ENCODE measurements around the gene SNTB2.

GRCh38 chr16:69273009-69273408 is 86.0 kb downstream of the SNTB2 start:
- TF ChIP-seq, protein P1, sequence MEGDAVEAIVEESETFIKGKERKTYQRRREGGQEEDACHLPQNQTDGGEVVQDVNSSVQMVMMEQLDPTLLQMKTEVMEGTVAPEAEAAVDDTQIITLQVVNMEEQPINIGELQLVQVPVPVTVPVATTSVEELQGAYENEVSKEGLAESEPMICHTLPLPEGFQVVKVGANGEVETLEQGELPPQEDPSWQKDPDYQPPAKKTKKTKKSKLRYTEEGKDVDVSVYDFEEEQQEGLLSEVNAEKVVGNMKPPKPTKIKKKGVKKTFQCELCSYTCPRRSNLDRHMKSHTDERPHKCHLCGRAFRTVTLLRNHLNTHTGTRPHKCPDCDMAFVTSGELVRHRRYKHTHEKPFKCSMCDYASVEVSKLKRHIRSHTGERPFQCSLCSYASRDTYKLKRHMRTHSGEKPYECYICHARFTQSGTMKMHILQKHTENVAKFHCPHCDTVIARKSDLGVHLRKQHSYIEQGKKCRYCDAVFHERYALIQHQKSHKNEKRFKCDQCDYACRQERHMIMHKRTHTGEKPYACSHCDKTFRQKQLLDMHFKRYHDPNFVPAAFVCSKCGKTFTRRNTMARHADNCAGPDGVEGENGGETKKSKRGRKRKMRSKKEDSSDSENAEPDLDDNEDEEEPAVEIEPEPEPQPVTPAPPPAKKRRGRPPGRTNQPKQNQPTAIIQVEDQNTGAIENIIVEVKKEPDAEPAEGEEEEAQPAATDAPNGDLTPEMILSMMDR (conservative IDR thresholded peaks at IDR 0.05 in 1 of 2, IDR thresholded peaks at IDR 0.05 in 1 of 2; ENCODE audit: low read depth in 1 of 2, low read length in 2 of 2): no peak
- TF ChIP-seq EZH2 (IDR thresholded peaks at IDR 0.05; ENCODE audit: low read length, missing control alignments): no peak
